Esophagus muscularis mucosa (tissue), 4 donors: ENCODE data around the gene EFL1. TPM values are rescaled to one million over a fixed set of nuclear protein-coding genes. Genes with fewer than 3 reads are reported as not detected.
"Not testable (repeated sequence)": the region's sequence is repeated elsewhere in the genome, so short reads cannot be mapped to it uniquely, and the experiment has no call there.

Source experiments
- DNase-seq: peaks from one replicate; pipeline ENCODE4 v3.0.0-alpha.2; 2017; ENCODE audit errors: extremely low spot score
- H3K27ac ChIP-seq, 4 donors: fragments of 200-600 bp; sonication (generic); replicated peaks in 1 of 4; 1 replicate in 3 of 4; 2 replicates in 1 of 4; pipeline ENCODE4 v1.5.1; 2016 to 2019; ENCODE audit warnings: mild to moderate bottlenecking in 1 of 4
- H3K27me3 ChIP-seq, 4 donors: fragments of 200-600 bp; sonication (generic); one replicate each; pipeline versions ENCODE4 v1.5.1 to v1.6.0; 2016 to 2019
- H3K36me3 ChIP-seq, 4 donors: fragments of 200-600 bp; sonication (generic); one replicate each; pipeline ENCODE4 v1.5.1; 2016 to 2019
- H3K4me1 ChIP-seq, 4 donors: fragments of 200-600 bp; sonication (generic); one replicate each; pipeline ENCODE4 v1.5.1; 2016 to 2019
- H3K4me3 ChIP-seq, 4 donors: fragments of 200-600 bp; sonication (generic); 1 replicate in 2 of 4; 2 replicates in 2 of 4; pipeline ENCODE4 v1.5.1; 2016 to 2019; ENCODE audit warnings: mild to moderate bottlenecking in 4 of 4, moderate library complexity in 1 of 4
- H3K9me3 ChIP-seq, 4 donors: fragments of 200-600 bp; sonication (generic); 1 replicate in 3 of 4; 2 replicates in 1 of 4; pipeline ENCODE4 v1.5.1; 2016 to 2019
- EP300 ChIP-seq: sonication (generic); formaldehyde crosslinking; IDR thresholded peaks from one replicate; pipeline ENCODE4 v1.6.1; 2017; ENCODE audit warnings: antibody characterized with exemption
- POLR2A ChIP-seq: fragments of 450-650 bp; IDR thresholded peaks from one replicate; pipeline ENCODE4 v1.6.1; 2017; ENCODE audit warnings: antibody characterized with exemption, moderate library complexity, mild to moderate bottlenecking, low read depth
- POLR2AphosphoS5 ChIP-seq, 2 donors: sonication (generic); formaldehyde crosslinking; IDR thresholded peaks; one replicate each; pipeline ENCODE4 v1.6.1; 2017; ENCODE audit warnings: antibody characterized with exemption in 2 of 2
- WGBS: methylation state at CpG from one replicate; pipeline ENCODE4 v1.1.5; 2018; 5-methylcytosine and 5-hydroxymethylcytosine counted together
- intact Hi-C: fragments of 100-400 bp; cut with DNase I; formaldehyde crosslinking; loops from one replicate; pipeline ENCODE4 v1.15.1; 2023
- total RNA-seq, 4 donors: library from RNA; depleted of rRNA; stranded (reverse); fragments of >200 nt; gene quantifications; one replicate each; pipeline versions ENCODE4 v1.1.0 to v1.2.1, GENCODE V29; 2016
- TF ChIP-seq, protein P1 (sequence below), 3 experiments: fragments of 200-600 bp in 2 of 3; fragments of 450-650 bp in 1 of 3; sonication (generic) in 2 of 3; IDR thresholded peaks; one replicate each; pipeline ENCODE4 v1.5.1; 2017 to 2019; ENCODE audit warnings: antibody characterized with exemption in 3 of 3, mild to moderate bottlenecking in 2 of 3, moderate library complexity in 1 of 3

EFL1 gene
- total RNA-seq, 4 donors from 2014 or later, result 13.0 to 17.4 (median 13.2) TPM

DNA sequence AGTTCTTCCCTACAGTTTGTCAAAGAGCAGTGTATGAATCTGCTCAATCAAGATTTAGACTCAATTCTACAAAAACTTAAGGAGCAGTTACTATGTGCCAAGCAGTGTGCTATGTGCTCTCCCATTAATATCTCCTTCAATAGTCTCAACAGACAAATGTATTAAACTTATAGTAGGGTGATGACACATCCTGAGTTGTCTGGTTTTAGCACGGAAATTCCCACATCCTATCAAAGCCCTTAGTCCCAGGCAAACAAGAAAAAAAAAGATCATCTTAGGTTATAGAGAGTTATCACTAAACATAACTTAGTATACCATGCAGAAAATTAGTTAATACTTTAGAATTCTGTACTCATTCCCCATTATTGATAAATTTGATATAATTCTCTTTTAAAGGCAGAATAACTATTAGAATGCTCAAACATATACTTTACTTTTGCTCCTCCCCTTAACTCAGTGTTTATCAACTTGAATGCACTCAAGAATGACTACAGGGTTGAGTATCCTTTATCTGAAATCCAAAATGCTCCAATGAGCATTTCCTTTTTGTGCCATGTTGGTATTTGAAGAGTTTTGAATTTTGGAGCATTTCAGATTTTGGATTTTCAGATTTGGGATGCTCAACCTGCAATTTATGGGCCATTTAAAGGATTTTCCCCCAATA lies 20.6 kb downstream of the EFL1 start:
- H3K9me3 ChIP-seq, H3K4me3 ChIP-seq, H3K27ac ChIP-seq, H3K27me3 ChIP-seq, intact Hi-C loops, DNase-seq, H3K4me1 ChIP-seq: not testable (repeated sequence)
- H3K36me3 ChIP-seq, result peaks cover 6 to 62% (median 29%) of the 10 kb centered on the region in 4 donors
- 88% methylated on average over 1 of the region's 1 CpG for WGBS

DNA sequence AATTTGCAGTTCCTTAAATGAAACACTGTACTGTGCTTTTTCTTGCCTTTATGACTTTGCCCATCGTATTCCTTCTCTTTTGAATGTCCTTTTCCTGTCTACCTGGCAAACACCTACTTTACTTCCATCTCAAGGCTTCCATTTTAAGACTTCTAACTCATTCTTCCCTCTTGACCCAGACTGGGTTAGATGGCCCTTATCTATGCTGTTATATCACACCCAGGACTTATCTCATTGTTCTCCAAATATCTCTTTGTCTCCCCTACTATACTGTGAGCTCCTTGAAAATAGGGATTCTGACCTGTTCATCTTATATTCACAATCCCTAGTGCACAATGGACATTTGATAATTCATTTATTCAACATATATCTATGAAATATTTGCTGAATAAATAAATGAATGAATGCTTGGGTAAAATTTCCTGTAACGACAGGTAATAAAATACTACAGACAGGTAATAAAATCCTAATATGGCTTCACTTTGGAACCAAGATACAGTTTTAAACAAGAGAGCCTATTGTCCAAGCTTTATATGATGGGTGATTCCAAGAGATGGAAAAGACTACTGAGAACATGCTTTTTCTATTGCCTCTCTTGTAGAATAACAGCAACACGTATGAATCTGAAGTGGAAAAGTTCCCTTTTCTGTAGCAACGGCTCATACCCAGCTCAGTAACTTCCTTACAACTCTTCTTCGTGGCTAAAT lies 22.7 kb downstream of the EFL1 start:
- H3K36me3 ChIP-seq, result peaks cover 6 to 53% (median 28%) of the 10 kb centered on the region in 4 donors
- intact Hi-C loops, result no loop called here
- 94% methylated on average over 5 of the region's 5 CpGs for WGBS
- no peak for DNase-seq
- no peaks in the 10 kb centered on the region for H3K4me1 ChIP-seq
- no peak overlapping the region for H3K27ac ChIP-seq
- TF ChIP-seq POLR2AphosphoS5 (IDR thresholded peaks at IDR 0.05) (no peak), POLR2A (no peak)
- TF ChIP-seq, protein P1, sequence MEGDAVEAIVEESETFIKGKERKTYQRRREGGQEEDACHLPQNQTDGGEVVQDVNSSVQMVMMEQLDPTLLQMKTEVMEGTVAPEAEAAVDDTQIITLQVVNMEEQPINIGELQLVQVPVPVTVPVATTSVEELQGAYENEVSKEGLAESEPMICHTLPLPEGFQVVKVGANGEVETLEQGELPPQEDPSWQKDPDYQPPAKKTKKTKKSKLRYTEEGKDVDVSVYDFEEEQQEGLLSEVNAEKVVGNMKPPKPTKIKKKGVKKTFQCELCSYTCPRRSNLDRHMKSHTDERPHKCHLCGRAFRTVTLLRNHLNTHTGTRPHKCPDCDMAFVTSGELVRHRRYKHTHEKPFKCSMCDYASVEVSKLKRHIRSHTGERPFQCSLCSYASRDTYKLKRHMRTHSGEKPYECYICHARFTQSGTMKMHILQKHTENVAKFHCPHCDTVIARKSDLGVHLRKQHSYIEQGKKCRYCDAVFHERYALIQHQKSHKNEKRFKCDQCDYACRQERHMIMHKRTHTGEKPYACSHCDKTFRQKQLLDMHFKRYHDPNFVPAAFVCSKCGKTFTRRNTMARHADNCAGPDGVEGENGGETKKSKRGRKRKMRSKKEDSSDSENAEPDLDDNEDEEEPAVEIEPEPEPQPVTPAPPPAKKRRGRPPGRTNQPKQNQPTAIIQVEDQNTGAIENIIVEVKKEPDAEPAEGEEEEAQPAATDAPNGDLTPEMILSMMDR (IDR thresholded peaks at IDR 0.05), result no peak
- no peak overlapping the region for H3K4me3 ChIP-seq
- no peaks in the 10 kb centered on the region for H3K27me3 ChIP-seq
- no peaks in the 10 kb centered on the region for H3K9me3 ChIP-seq

DNA sequence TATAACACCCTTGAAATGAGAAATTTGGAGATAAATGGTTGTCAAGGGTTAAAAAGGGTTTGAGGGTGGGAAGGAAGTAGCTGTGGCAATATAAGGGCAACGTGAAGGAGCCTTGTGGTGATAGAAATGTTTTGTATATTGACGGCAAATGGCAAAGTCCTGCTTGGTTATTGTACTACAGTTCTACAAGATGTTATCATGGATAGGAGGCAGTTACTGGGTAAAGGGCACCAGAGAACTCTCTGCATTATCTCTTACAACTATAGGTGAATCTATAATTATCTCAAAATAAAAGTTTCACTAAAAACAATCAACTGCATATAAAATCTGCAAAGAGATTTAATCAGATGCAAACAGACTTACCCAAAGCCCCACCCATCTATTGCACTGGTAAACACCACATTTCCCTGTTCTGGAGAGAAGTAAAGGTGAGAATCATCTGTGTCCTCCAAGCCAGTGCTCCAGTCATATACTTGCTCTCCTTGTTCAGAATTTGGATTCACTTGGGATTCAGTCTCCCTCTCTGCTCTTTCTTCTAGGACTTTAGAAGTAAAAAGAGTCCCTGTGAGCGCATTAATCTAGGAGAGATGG lies 24.5 kb downstream of the EFL1 start:
- H3K27me3 ChIP-seq, intact Hi-C loops, H3K27ac ChIP-seq, H3K9me3 ChIP-seq, H3K4me3 ChIP-seq, DNase-seq, H3K4me1 ChIP-seq: not testable (repeated sequence)
- peaks cover 6 to 45% (median 26%) of the 10 kb centered on the region in 4 donors for H3K36me3 ChIP-seq
- WGBS, result 67% methylated on average over 3 of the region's 3 CpGs

DNA sequence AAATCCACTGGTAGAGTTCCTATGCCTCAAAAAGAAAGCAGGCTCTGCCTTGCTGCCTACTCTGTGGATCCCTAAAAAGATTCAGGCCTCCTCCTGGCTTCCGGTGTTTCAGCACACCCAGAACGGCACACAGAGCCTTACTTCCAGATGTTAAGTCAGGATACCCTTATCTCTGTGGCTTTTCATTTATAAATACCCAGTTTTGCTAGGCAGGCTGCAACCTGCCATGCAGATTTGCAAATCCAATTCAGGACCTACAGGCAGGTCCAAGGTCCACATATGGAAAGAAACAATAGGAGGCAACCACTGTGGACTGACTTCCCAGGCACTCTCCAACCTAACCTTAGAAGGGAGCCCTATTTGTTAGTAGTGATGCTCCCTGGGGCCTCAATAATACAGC lies 30.7 kb downstream of the EFL1 start:
- no peak overlapping the region for H3K4me3 ChIP-seq
- H3K4me1 ChIP-seq, result no peaks in the 10 kb centered on the region
- no peak overlapping the region for H3K27ac ChIP-seq
- no peaks in the 10 kb centered on the region for H3K9me3 ChIP-seq
- intact Hi-C loops, result no loop called here
- no peaks in the 10 kb centered on the region for H3K27me3 ChIP-seq
- DNase-seq, result no peak
- peaks cover 0 to 47% (median 20%) of the 10 kb centered on the region in 4 donors for H3K36me3 ChIP-seq
- TF ChIP-seq POLR2A (no peak), POLR2AphosphoS5 (IDR thresholded peaks at IDR 0.05) (no peak), EP300 (no peak)
- TF ChIP-seq, protein P1 (IDR thresholded peaks at IDR 0.05), result no peak
- WGBS, result 91% methylated on average over 2 of the region's 2 CpGs

DNA sequence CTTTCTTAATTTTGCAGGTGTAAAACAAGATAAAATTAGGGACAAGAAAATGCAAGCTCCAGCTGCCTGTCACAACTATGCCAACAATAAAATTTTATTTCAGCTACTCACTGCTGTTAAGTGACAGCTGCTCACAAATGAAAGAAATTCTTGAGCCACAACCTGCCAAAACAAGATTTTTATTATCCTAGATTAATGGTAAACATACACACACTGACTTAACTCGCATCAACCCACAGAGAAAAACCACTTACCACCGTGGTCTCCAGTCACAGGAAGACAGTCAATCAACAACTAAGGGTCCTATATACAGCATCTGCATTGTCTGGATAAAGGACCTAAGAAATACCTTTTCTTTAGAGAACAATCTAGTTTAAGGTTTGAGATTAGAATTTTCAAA lies 31.3 kb downstream of the EFL1 start:
- 58% methylated on average over 2 of the region's 2 CpGs for whole genome bisulfite sequencing
- no peaks in the 10 kb centered on the region for H3K27me3 ChIP-seq
- no peak overlapping the region for H3K4me3 ChIP-seq
- intact Hi-C loops, result no loop called here
- H3K9me3 ChIP-seq, result no peaks in the 10 kb centered on the region
- no peaks in the 10 kb centered on the region for H3K4me1 ChIP-seq
- TF ChIP-seq, protein P1 (IDR thresholded peaks at IDR 0.05), result no peak
- TF ChIP-seq EP300 (no peak), POLR2AphosphoS5 (IDR thresholded peaks at IDR 0.05) (no peak), POLR2A (no peak)
- no peak for DNase-seq
- no peak overlapping the region for H3K27ac ChIP-seq
- peaks cover 0 to 50% (median 26%) of the 10 kb centered on the region in 4 donors for H3K36me3 ChIP-seq
